ENCODE results near the gene VSNL1.
A peak's percentile ranks its signal among the peaks of the same experiment; 100 is the strongest.

Gene VSNL1

DNA sequence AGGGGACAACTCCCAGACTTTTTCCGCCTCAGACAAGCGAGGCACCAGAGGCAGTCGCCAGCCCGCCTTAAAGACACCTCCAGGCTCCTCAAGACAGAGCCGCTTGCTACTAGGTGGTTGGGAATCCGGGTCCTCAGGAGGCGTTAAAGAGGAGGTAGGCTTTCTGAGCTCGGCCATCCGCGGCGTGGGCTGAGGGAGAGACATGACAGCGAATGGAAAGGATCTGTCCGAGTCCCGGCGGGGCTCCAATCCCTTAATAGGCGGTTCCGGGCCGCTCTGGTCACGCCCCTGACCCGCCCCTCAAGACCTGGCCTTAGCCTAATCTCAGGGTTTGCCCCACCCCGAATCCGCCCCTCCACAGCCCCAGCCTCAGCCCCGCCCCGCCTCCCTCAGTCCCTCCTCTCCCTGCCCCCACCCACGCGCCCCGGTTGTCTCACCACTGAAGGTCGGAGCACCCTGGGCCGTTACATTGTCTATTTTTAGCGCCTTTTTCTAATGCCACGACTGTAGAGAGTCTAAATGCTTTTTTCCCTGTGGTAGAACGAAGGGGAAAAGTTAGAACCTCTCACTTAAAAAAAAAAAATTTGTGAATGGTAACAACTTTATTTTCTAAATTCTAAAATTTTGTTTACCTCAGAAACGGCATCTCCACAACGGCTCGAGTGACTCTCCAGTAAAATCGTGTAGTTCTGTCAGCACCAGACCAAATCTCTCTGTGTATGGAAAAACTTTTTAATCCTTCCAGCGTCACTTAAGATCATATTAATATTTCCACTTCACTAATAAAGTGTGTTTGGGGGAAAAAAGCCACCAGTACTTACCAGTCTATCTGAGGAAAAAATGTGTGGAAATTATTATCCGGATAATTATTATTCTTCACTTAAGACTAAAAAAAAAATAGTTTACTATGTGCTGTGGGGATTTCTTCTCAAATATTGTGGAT lies 22.0 kb upstream of the VSNL1 start, which contains the start of gene RAD51AP2:
TSS of gene RAD51AP2 (minus strand) at position 229 of the 943 bp plus-strand sequence. CDS start at position 204, 25 bp downstream.
- POLR2A ChIA-PET: interaction anchor here (1.0 kb wide), 1 partner anchor 22 kb away, joined by 5 read pairs; the partner anchor contains the start of gene VSNL1
- CTCF ChIA-PET: no interaction called here
- Histone ChIP-seq H3K4me3 (ENCODE audit: low read depth, low read length) (peak within 1 kb of the TSS; percentile 48), H3K36me3 (ENCODE audit: control insufficient read depth in 2 of 2, insufficient read depth in 1 of 2, low read length in 2 of 2) (no peaks in the 10 kb centered on the region), H3K4me1 (ENCODE audit: control insufficient read depth, insufficient read depth, low read length) (no peaks in the 10 kb centered on the region), H3K9me3 (ENCODE audit: control insufficient read depth, insufficient read depth, low read depth, low read length) (no peaks in the 10 kb centered on the region), H3K27ac (ENCODE audit: extremely low read depth, low read depth, low read length) (no peak within 1 kb of the TSS; the same call in 1 of the 2 replicates)
- TF ChIP-seq SP3 (tag by site-specific recombination; IDR thresholded peaks at IDR 0.05) (peak; percentile 87), ZNF37A (tag by site-specific recombination; IDR thresholded peaks at IDR 0.05) (no peak), ZSCAN23 (tag by site-specific recombination; IDR thresholded peaks at IDR 0.05) (no peak), ZNF121 (tag by site-specific recombination; IDR thresholded peaks at IDR 0.05) (no peak), SP2 (tag by site-specific recombination; IDR thresholded peaks at IDR 0.05) (peak; percentile 82), ZNF335 (tag by site-specific recombination; conservative IDR thresholded peaks at IDR 0.05) (peak; percentile 74), EGR2 (tag by site-specific recombination; IDR thresholded peaks at IDR 0.05; ENCODE audit: low read depth) (0 out of 2 replicates have a peak, but pooled peaks have one; percentile 6), ZNF600 (tag by site-specific recombination; IDR thresholded peaks at IDR 0.05) (no peak), SALL2 (tag by site-specific recombination; IDR thresholded peaks at IDR 0.05; ENCODE audit: borderline replicate concordance) (no peak), ZFHX2 (tag by site-specific recombination; conservative IDR thresholded peaks at IDR 0.05) (peak; percentile 34; the same call in 1 of the 2 replicates), OSR2 (tag by site-specific recombination; IDR thresholded peaks at IDR 0.05) (no peak), ZNF133 (tag by site-specific recombination; IDR thresholded peaks at IDR 0.05) (no peak), ZBTB17 (tag by site-specific recombination; IDR thresholded peaks at IDR 0.05) (peak; percentile 96), ZNF654 (tag by site-specific recombination; IDR thresholded peaks at IDR 0.05; ENCODE audit: low read depth) (no peak), ZNF626 (tag by site-specific recombination; IDR thresholded peaks at IDR 0.05) (no peak)
- TF ChIP-seq, protein P1, sequence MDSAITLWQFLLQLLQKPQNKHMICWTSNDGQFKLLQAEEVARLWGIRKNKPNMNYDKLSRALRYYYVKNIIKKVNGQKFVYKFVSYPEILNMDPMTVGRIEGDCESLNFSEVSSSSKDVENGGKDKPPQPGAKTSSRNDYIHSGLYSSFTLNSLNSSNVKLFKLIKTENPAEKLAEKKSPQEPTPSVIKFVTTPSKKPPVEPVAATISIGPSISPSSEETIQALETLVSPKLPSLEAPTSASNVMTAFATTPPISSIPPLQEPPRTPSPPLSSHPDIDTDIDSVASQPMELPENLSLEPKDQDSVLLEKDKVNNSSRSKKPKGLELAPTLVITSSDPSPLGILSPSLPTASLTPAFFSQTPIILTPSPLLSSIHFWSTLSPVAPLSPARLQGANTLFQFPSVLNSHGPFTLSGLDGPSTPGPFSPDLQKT (IDR thresholded peaks at IDR 0.05; ENCODE audit: borderline replicate concordance, low read depth, low read length): peak; percentile 99
- TF ChIP-seq, protein P2, sequence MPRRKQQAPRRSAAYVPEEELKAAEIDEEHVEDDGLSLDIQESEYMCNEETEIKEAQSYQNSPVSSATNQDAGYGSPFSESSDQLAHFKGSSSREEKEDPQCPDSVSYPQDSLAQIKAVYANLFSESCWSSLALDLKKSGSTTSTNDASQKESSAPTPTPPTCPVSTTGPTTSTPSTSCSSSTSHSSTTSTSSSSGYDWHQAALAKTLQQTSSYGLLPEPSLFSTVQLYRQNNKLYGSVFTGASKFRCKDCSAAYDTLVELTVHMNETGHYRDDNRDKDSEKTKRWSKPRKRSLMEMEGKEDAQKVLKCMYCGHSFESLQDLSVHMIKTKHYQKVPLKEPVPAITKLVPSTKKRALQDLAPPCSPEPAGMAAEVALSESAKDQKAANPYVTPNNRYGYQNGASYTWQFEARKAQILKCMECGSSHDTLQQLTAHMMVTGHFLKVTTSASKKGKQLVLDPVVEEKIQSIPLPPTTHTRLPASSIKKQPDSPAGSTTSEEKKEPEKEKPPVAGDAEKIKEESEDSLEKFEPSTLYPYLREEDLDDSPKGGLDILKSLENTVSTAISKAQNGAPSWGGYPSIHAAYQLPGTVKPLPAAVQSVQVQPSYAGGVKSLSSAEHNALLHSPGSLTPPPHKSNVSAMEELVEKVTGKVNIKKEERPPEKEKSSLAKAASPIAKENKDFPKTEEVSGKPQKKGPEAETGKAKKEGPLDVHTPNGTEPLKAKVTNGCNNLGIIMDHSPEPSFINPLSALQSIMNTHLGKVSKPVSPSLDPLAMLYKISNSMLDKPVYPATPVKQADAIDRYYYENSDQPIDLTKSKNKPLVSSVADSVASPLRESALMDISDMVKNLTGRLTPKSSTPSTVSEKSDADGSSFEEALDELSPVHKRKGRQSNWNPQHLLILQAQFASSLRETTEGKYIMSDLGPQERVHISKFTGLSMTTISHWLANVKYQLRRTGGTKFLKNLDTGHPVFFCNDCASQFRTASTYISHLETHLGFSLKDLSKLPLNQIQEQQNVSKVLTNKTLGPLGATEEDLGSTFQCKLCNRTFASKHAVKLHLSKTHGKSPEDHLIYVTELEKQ (tag by site-specific recombination; IDR thresholded peaks at IDR 0.05; ENCODE audit: borderline replicate concordance): no peak
- TF ChIP-seq, protein P3, sequence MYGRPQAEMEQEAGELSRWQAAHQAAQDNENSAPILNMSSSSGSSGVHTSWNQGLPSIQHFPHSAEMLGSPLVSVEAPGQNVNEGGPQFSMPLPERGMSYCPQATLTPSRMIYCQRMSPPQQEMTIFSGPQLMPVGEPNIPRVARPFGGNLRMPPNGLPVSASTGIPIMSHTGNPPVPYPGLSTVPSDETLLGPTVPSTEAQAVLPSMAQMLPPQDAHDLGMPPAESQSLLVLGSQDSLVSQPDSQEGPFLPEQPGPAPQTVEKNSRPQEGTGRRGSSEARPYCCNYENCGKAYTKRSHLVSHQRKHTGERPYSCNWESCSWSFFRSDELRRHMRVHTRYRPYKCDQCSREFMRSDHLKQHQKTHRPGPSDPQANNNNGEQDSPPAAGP (tag by site-specific recombination; IDR thresholded peaks at IDR 0.05): no peak
- TF ChIP-seq, protein P4, sequence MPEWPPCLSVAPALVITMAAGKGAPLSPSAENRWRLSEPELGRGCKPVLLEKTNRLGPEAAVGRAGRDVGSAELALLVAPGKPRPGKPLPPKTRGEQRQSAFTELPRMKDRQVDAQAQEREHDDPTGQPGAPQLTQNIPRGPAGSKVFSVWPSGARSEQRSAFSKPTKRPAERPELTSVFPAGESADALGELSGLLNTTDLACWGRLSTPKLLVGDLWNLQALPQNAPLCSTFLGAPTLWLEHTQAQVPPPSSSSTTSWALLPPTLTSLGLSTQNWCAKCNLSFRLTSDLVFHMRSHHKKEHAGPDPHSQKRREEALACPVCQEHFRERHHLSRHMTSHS (tag by site-specific recombination; IDR thresholded peaks at IDR 0.05): no peak
- TF ChIP-seq, protein P5, sequence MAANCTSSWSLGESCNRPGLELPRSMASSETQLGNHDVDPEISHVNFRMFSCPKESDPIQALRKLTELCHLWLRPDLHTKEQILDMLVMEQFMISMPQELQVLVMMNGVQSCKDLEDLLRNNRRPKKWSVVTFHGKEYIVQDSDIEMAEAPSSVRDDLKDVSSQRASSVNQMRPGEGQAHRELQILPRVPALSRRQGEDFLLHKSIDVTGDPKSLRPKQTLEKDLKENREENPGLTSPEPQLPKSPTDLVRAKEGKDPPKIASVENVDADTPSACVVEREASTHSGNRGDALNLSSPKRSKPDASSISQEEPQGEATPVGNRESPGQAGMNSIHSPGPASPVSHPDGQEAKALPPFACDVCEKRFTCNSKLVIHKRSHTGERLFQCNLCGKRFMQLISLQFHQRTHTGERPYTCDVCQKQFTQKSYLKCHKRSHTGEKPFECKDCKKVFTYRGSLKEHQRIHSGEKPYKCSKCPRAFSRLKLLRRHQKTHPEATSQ (tag by site-specific recombination; IDR thresholded peaks at IDR 0.05): no peak
- TF ChIP-seq, protein P6, sequence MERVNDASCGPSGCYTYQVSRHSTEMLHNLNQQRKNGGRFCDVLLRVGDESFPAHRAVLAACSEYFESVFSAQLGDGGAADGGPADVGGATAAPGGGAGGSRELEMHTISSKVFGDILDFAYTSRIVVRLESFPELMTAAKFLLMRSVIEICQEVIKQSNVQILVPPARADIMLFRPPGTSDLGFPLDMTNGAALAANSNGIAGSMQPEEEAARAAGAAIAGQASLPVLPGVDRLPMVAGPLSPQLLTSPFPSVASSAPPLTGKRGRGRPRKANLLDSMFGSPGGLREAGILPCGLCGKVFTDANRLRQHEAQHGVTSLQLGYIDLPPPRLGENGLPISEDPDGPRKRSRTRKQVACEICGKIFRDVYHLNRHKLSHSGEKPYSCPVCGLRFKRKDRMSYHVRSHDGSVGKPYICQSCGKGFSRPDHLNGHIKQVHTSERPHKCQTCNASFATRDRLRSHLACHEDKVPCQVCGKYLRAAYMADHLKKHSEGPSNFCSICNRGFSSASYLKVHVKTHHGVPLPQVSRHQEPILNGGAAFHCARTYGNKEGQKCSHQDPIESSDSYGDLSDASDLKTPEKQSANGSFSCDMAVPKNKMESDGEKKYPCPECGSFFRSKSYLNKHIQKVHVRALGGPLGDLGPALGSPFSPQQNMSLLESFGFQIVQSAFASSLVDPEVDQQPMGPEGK (tag by site-specific recombination; IDR thresholded peaks at IDR 0.05): 0 out of 2 replicates have a peak, but pooled peaks have one; percentile 24

All from HEK293 (cell line).